ENCODE measurements around the gene VWC2L. TPM values are rescaled to one million over a fixed set of nuclear protein-coding genes. Genes with fewer than 3 reads are reported as not detected.

VWC2L gene
- not detected in 3 replicates for total RNA-seq
- long read RNA-seq: 0 reads

- peaks cover 6% of the 10 kb centered on the region for H3K4me1 Mint-ChIP-seq (ENCODE audit: low read depth)
- no peak for TF ChIP-seq CTCF (IDR thresholded peaks at IDR 0.05)
- no peak within 1 kb of the TSS for H3K27ac Mint-ChIP-seq (ENCODE audit: unreplicated experiment)
- H3K9me3 Mint-ChIP-seq (ENCODE audit: low read depth): peaks cover 3% of the 10 kb centered on the region
- H3K27me3 Mint-ChIP-seq (ENCODE audit: low read depth): no peaks in the 10 kb centered on the region
- H3K4me3 Mint-ChIP-seq (ENCODE audit: unreplicated experiment): no peak within 1 kb of the TSS
- no peak for DNase-seq (ENCODE audit: low spot score)
- no peaks in the 10 kb centered on the region for H3K36me3 Mint-ChIP-seq (ENCODE audit: low read depth)
Observed at GRCh38 chr2:214410918-214411554, at the start of gene VWC2L. Gene VWC2L, plus strand, starts transcription at chr2:214411054. Its CDS starts 3,140 bp downstream, at chr2:214414194.

GRCh38 chr2:214361116-214361515 is 49.7 kb upstream of the VWC2L start:
- Mint-ChIP-seq H3K36me3 (ENCODE audit: low read depth) (peaks cover 5% of the 10 kb centered on the region), H3K27me3 (ENCODE audit: low read depth) (no peaks in the 10 kb centered on the region), H3K9me3 (ENCODE audit: low read depth) (peaks cover 19% of the 10 kb centered on the region), H3K4me3 (ENCODE audit: unreplicated experiment) (no peak overlapping the region), H3K4me1 (ENCODE audit: low read depth) (no peaks in the 10 kb centered on the region), H3K27ac (ENCODE audit: unreplicated experiment) (no peak overlapping the region)
- no peak for DNase-seq (ENCODE audit: low spot score)
- no peak for TF ChIP-seq CTCF (IDR thresholded peaks at IDR 0.05)

DNA sequence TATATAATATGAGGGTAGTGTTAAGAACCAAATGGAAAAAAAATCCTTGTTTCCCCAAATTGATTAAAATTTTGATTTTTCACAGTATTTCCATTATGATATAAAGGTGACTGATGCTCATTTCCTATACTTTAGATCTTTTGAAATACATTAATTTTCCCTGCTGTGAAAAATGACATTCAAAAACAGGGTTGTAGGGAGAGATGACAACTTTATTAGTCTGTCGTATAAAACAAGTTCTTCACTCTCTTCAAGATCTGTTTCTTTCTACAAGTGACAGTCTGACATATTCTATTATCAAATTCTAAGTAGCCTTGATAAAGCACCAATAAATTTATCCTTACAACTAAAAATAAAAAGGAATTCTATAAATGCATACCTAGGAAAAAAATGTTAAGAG is 45.3 kb upstream of the VWC2L start:
- no peak for DNase-seq (ENCODE audit: low spot score)
- H3K27ac Mint-ChIP-seq (ENCODE audit: unreplicated experiment): no peak overlapping the region
- H3K4me1 Mint-ChIP-seq (ENCODE audit: low read depth): peaks cover 9% of the 10 kb centered on the region
- no peaks in the 10 kb centered on the region for H3K27me3 Mint-ChIP-seq (ENCODE audit: low read depth)
- H3K36me3 Mint-ChIP-seq (ENCODE audit: low read depth): no peaks in the 10 kb centered on the region
- no peak overlapping the region for H3K4me3 Mint-ChIP-seq (ENCODE audit: unreplicated experiment)
- H3K9me3 Mint-ChIP-seq (ENCODE audit: low read depth): no peaks in the 10 kb centered on the region
- TF ChIP-seq CTCF (IDR thresholded peaks at IDR 0.05): no peak

DNA sequence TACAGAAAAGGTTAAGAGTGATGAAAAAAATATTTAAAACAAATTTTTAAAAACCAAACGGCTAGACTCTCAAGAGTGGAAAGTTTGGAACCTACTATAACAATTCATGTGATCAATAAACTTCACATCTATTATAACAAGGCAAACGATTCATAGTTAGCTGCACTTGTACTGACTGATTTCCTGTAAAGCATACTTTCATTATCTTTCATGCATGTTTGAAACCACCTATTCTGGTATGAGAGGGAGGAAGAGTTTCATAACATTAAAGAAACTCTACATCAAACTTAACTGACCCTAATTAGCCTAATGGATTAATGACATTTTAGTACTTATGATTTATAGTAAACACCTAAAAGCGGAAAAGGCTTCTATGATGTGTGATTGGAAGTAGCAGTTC is 43.7 kb upstream of the VWC2L start:
- no peaks in the 10 kb centered on the region for H3K27me3 Mint-ChIP-seq (ENCODE audit: low read depth)
- no peak for TF ChIP-seq CTCF (IDR thresholded peaks at IDR 0.05)
- no peaks in the 10 kb centered on the region for H3K9me3 Mint-ChIP-seq (ENCODE audit: low read depth)
- H3K4me3 Mint-ChIP-seq (ENCODE audit: unreplicated experiment): no peak overlapping the region
- DNase-seq (ENCODE audit: low spot score): no peak
- no peak overlapping the region for H3K27ac Mint-ChIP-seq (ENCODE audit: unreplicated experiment)
- H3K36me3 Mint-ChIP-seq (ENCODE audit: low read depth): no peaks in the 10 kb centered on the region
- peaks cover 9% of the 10 kb centered on the region for H3K4me1 Mint-ChIP-seq (ENCODE audit: low read depth)

GRCh38 chr2:214376618-214377285 is 34.1 kb upstream of the VWC2L start:
- H3K9me3 Mint-ChIP-seq (ENCODE audit: low read depth): no peaks in the 10 kb centered on the region
- no peaks in the 10 kb centered on the region for H3K27me3 Mint-ChIP-seq (ENCODE audit: low read depth)
- H3K36me3 Mint-ChIP-seq (ENCODE audit: low read depth): no peaks in the 10 kb centered on the region
- no peak for DNase-seq (ENCODE audit: low spot score)
- H3K27ac Mint-ChIP-seq (ENCODE audit: unreplicated experiment): peak overlapping the region; percentile 60
- peaks cover 49% of the 10 kb centered on the region for H3K4me1 Mint-ChIP-seq (ENCODE audit: low read depth)
- H3K4me3 Mint-ChIP-seq (ENCODE audit: unreplicated experiment): no peak overlapping the region
- no peak for TF ChIP-seq CTCF (IDR thresholded peaks at IDR 0.05)
